Measurements from ENCODE around the gene B3GNT7. TPM values are rescaled to one million over a fixed set of nuclear protein-coding genes. Genes with fewer than 3 reads are reported as not detected.
A peak's percentile ranks its signal among the peaks of the same experiment; 100 is the strongest.
"Not testable (repeated sequence)": the region's sequence is repeated elsewhere in the genome, so short reads cannot be mapped to it uniquely, and the experiment has no call there.

B3GNT7 gene
- total and polyA plus RNA-seq, 4 donors = 0.56 to 6.7 (median 3.8) TPM

GRCh38 chr2:231400681-231401080 is 5.2 kb downstream of the B3GNT7 start:
- ATAC-seq (ENCODE audit: low FRiP score); H3K27me3 ChIP-seq (ENCODE audit: control insufficient read depth in 1 of 2, insufficient read depth in 2 of 2, low read length in 1 of 2); H3K4me1 ChIP-seq (ENCODE audit: control insufficient read depth in 1 of 2, insufficient read depth in 2 of 2, low read length in 2 of 2); H3K9me3 ChIP-seq (ENCODE audit: control insufficient read depth, low read length); DNase-seq; intact Hi-C loops (cut with DNase I); H3K27ac ChIP-seq (ENCODE audit: low read depth in 1 of 2, low read length in 2 of 2); H3K4me3 ChIP-seq (ENCODE audit: low read length in 2 of 2); H3K36me3 ChIP-seq (ENCODE audit: control insufficient read depth in 1 of 2, insufficient read depth in 2 of 2, low read length in 1 of 2): not testable (repeated sequence)
- WGBS, 2 donors = 50 to 52% methylated on average over 8 of the region's 8 CpGs

DNA sequence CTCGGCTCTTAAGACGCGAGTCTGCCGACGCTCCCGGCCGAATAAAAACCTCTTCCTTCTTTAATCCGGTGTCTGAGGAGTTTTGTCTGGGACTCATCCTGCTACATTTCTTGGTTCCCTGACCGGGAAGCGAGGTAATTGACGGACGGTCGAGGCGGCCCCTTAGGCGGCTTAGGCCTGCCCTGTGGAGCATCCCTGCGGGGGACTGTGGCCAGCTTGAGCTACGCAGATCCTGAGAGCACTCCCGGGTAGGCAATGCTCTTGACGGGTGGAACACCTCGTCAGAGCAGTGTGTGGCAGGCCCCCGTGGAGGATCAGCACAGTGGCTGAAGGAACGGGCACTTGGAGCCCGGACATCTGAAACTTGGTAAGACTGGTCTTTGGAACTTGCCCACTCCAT is 5.6 kb downstream of the B3GNT7 start:
- H3K9me3 ChIP-seq (ENCODE audit: control insufficient read depth, low read length); H3K4me3 ChIP-seq (ENCODE audit: low read length in 2 of 2); intact Hi-C loops (cut with DNase I); ATAC-seq (ENCODE audit: low FRiP score); H3K27ac ChIP-seq (ENCODE audit: low read depth in 1 of 2, low read length in 2 of 2); H3K27me3 ChIP-seq (ENCODE audit: control insufficient read depth in 1 of 2, insufficient read depth in 2 of 2, low read length in 1 of 2); H3K4me1 ChIP-seq (ENCODE audit: control insufficient read depth in 1 of 2, insufficient read depth in 2 of 2, low read length in 2 of 2); H3K36me3 ChIP-seq (ENCODE audit: control insufficient read depth in 1 of 2, insufficient read depth in 2 of 2, low read length in 1 of 2): not testable (repeated sequence)
- DNase-seq = peak in 1 of 2 donors; percentile 29
- WGBS, 2 donors = 92 to 93% methylated on average over 23 of the region's 23 CpGs

GRCh38 chr2:231403421-231404182 is 8.1 kb downstream of the B3GNT7 start:
- DNase-seq; H3K4me3 ChIP-seq (ENCODE audit: low read length in 2 of 2); intact Hi-C loops (cut with DNase I); H3K9me3 ChIP-seq (ENCODE audit: control insufficient read depth, low read length); H3K36me3 ChIP-seq (ENCODE audit: control insufficient read depth in 1 of 2, insufficient read depth in 2 of 2, low read length in 1 of 2); H3K27ac ChIP-seq (ENCODE audit: low read depth in 1 of 2, low read length in 2 of 2); H3K27me3 ChIP-seq (ENCODE audit: control insufficient read depth in 1 of 2, insufficient read depth in 2 of 2, low read length in 1 of 2); H3K4me1 ChIP-seq (ENCODE audit: control insufficient read depth in 1 of 2, insufficient read depth in 2 of 2, low read length in 2 of 2); ATAC-seq (ENCODE audit: low FRiP score): not testable (repeated sequence)
- WGBS, 2 donors = 9 to 17% methylated on average over 14 of the region's 14 CpGs

GRCh38 chr2:231404183-231404578 is 8.7 kb downstream of the B3GNT7 start:
- H3K4me1 ChIP-seq (ENCODE audit: control insufficient read depth in 1 of 2, insufficient read depth in 2 of 2, low read length in 2 of 2); H3K27me3 ChIP-seq (ENCODE audit: control insufficient read depth in 1 of 2, insufficient read depth in 2 of 2, low read length in 1 of 2); H3K36me3 ChIP-seq (ENCODE audit: control insufficient read depth in 1 of 2, insufficient read depth in 2 of 2, low read length in 1 of 2); ATAC-seq (ENCODE audit: low FRiP score); H3K27ac ChIP-seq (ENCODE audit: low read depth in 1 of 2, low read length in 2 of 2); DNase-seq; H3K4me3 ChIP-seq (ENCODE audit: low read length in 2 of 2); intact Hi-C loops (cut with DNase I); H3K9me3 ChIP-seq (ENCODE audit: control insufficient read depth, low read length): not testable (repeated sequence)
- 92% methylated on average over 16 of the region's 16 CpGs for WGBS, 2 donors

DNA sequence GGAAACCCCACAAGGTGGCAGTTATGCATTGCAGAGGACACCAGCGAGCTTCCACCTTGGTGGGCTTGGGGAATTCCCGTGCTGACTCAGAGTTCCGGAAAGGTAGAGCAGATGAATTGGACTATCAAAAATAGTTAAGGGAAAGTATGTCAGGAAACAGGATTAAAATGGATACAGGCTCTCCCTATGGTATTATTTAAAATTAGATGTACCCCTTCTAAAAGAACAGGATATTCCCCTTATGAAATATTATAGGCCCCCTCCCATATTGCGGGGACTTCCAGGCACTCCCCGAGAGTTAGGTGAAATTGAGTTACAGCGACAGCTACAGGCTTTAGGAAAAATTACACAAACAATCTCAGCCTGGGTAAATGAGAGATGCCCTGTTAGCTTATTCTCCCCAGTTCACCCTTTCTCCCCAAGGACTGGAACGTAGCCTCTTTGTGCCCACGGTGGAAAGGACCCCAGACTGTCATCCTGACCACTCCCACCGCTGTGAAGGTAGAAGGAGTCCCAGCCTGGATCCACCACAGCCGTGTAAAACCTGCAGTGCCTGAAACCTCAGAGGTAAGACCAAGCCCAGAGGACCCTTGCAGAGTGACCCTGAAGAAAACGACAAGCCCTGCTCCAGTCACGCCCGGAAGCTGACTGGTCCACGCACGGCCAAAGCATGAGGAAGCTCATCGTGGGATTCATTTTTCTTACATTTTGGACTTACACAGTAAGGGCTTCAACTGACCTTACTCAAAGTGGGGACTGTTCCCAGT is 10.3 kb downstream of the B3GNT7 start:
- DNase-seq; H3K27ac ChIP-seq (ENCODE audit: low read depth in 1 of 2, low read length in 2 of 2); ATAC-seq (ENCODE audit: low FRiP score); H3K9me3 ChIP-seq (ENCODE audit: control insufficient read depth, low read length); H3K4me3 ChIP-seq (ENCODE audit: low read length in 2 of 2); H3K36me3 ChIP-seq (ENCODE audit: control insufficient read depth in 1 of 2, insufficient read depth in 2 of 2, low read length in 1 of 2); H3K4me1 ChIP-seq (ENCODE audit: control insufficient read depth in 1 of 2, insufficient read depth in 2 of 2, low read length in 2 of 2); H3K27me3 ChIP-seq (ENCODE audit: control insufficient read depth in 1 of 2, insufficient read depth in 2 of 2, low read length in 1 of 2): not testable (repeated sequence)
- WGBS, 2 donors = 27 to 28% methylated on average over 16 of the region's 16 CpGs
- intact Hi-C loops (cut with DNase I) = loop anchor here in 1 of 2 donors (5.0 kb wide), 1 partner anchor 98 kb away; no protein-coding TSS in a partner anchor

- 41 to 45% methylated on average over 5 of the region's 5 CpGs for WGBS, 2 donors
- not testable (repeated sequence) for H3K27ac ChIP-seq (ENCODE audit: low read depth in 1 of 2, low read length in 2 of 2); H3K9me3 ChIP-seq (ENCODE audit: control insufficient read depth, low read length); H3K36me3 ChIP-seq (ENCODE audit: control insufficient read depth in 1 of 2, insufficient read depth in 2 of 2, low read length in 1 of 2); H3K27me3 ChIP-seq (ENCODE audit: control insufficient read depth in 1 of 2, insufficient read depth in 2 of 2, low read length in 1 of 2); ATAC-seq (ENCODE audit: low FRiP score); H3K4me3 ChIP-seq (ENCODE audit: low read length in 2 of 2); DNase-seq; H3K4me1 ChIP-seq (ENCODE audit: control insufficient read depth in 1 of 2, insufficient read depth in 2 of 2, low read length in 2 of 2)
- intact Hi-C loops (cut with DNase I) = loop anchor here in 1 of 2 donors (5.0 kb wide), 1 partner anchor 100 kb away; no protein-coding TSS in a partner anchor
Observed at GRCh38 chr2:231407686-231408085, 12.2 kb downstream of the B3GNT7 start.

- not testable (repeated sequence) for DNase-seq; H3K27me3 ChIP-seq (ENCODE audit: control insufficient read depth in 1 of 2, insufficient read depth in 2 of 2, low read length in 1 of 2); H3K4me3 ChIP-seq (ENCODE audit: low read length in 2 of 2); ATAC-seq (ENCODE audit: low FRiP score); H3K9me3 ChIP-seq (ENCODE audit: control insufficient read depth, low read length); H3K36me3 ChIP-seq (ENCODE audit: control insufficient read depth in 1 of 2, insufficient read depth in 2 of 2, low read length in 1 of 2); H3K27ac ChIP-seq (ENCODE audit: low read depth in 1 of 2, low read length in 2 of 2); H3K4me1 ChIP-seq (ENCODE audit: control insufficient read depth in 1 of 2, insufficient read depth in 2 of 2, low read length in 2 of 2)
- intact Hi-C loops (cut with DNase I) = loop anchor here in 1 of 2 donors (5.0 kb wide), 1 partner anchor 101 kb away; no protein-coding TSS in a partner anchor
- 70 to 85% methylated on average over 9 of the region's 9 CpGs for WGBS, 2 donors
Observed at GRCh38 chr2:231408304-231408703, 12.8 kb downstream of the B3GNT7 start.

DNA sequence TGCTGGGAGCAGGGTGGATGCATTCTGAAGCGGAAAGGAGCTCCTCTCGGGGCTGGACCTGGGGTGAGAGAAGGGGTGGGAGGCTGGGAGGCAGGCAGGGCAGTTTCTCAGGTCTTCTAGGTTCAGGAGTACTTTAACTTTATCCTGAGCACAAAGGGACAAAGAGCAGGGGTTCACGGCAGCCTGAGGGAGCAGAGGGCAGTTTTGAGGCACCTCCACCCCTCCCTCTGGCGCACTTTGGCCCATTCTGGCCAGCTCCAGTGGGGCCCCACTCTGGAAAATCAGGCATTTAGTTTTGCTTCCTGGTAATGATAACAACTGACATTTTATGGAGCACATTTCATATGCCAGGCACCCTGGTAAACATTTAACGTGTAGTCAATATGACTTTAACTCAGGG is 14.3 kb downstream of the B3GNT7 start:
- Histone ChIP-seq H3K27me3 (ENCODE audit: control insufficient read depth in 1 of 2, insufficient read depth in 2 of 2, low read length in 1 of 2) (no peaks in the 10 kb centered on the region), H3K4me1 (ENCODE audit: control insufficient read depth in 1 of 2, insufficient read depth in 2 of 2, low read length in 2 of 2) (peaks cover 0 to 2% of the 10 kb centered on the region in 2 donors), H3K27ac (ENCODE audit: low read depth in 1 of 2, low read length in 2 of 2) (no peak overlapping the region), H3K9me3 (ENCODE audit: control insufficient read depth, low read length) (no peaks in the 10 kb centered on the region), H3K36me3 (ENCODE audit: control insufficient read depth in 1 of 2, insufficient read depth in 2 of 2, low read length in 1 of 2) (no peaks in the 10 kb centered on the region), H3K4me3 (ENCODE audit: low read length in 2 of 2) (no peak overlapping the region)
- 95 to 97% methylated on average over 5 of the region's 5 CpGs for whole genome bisulfite sequencing, 2 donors
- intact Hi-C loops (cut with DNase I) = loop anchor here (5.0 to 10.0 kb wide), 7 partner anchors 102 to 307 kb away; no protein-coding TSS in a partner anchor
- DNase-seq = no peak
- no peak for ATAC-seq (ENCODE audit: low FRiP score)

Measured in aorta (tissue), 5 donors.